SK-N-SH treated with all-trans-retinoic acid at 6 μM for 48 hours (cell line): ENCODE data around the gene GLRX2.

Experiments
- CREB5 ChIP-seq: fragments of 250-450 bp; sonication (Bioruptor Pico); IDR thresholded peaks from 2 replicates; pipeline ENCODE4 v1.5.1; 2020; ENCODE audit warnings: low read depth, mild to moderate bottlenecking, moderate library complexity
- CSDC2 ChIP-seq: fragments of 250-450 bp; sonication (Bioruptor Pico); IDR thresholded peaks from 2 replicates; pipeline ENCODE4 v1.5.0; 2020; ENCODE audit warnings: mild to moderate bottlenecking, moderate library complexity
- CSRNP3 ChIP-seq: fragments of 250-450 bp; sonication (Bioruptor Pico); IDR thresholded peaks from 2 replicates; pipeline ENCODE4 v1.5.1; 2021; ENCODE audit warnings: mild to moderate bottlenecking, moderate library complexity
- GLIS3 ChIP-seq: fragments of 250-450 bp; sonication (Bioruptor Pico); IDR thresholded peaks from 2 replicates; pipeline ENCODE4 v1.5.0; 2020; ENCODE audit warnings: mild to moderate bottlenecking, moderate library complexity
- PATZ1 ChIP-seq: fragments of 250-450 bp; sonication (Bioruptor Pico); IDR thresholded peaks from 2 replicates; pipeline ENCODE4 v1.8.0; 2020; ENCODE audit warnings: mild to moderate bottlenecking, moderate library complexity, borderline replicate concordance
- POU6F1 ChIP-seq: fragments of 250-450 bp; sonication (Bioruptor Pico); IDR thresholded peaks from 2 replicates; pipeline ENCODE4 v1.8.0; 2021; ENCODE audit warnings: low read depth, mild to moderate bottlenecking, moderate library complexity, borderline replicate concordance
- RARB ChIP-seq: fragments of 250-450 bp; sonication (Bioruptor Pico); IDR thresholded peaks from 2 replicates; pipeline ENCODE4 v1.8.0; 2021; ENCODE audit warnings: mild to moderate bottlenecking, moderate library complexity
- TOX ChIP-seq: fragments of 250-450 bp; sonication (Bioruptor Pico); IDR thresholded peaks from 2 replicates; pipeline ENCODE4 v1.8.0; 2021; ENCODE audit warnings: mild to moderate bottlenecking, moderate library complexity, borderline replicate concordance
- ZFP30 ChIP-seq: fragments of 450-650 bp; formaldehyde crosslinking; IDR thresholded peaks from 2 replicates; pipeline ENCODE4 v1.5.0; 2022; ENCODE audit warnings: mild to moderate bottlenecking, moderate library complexity
- ZNF565 ChIP-seq: fragments of 450-650 bp; formaldehyde crosslinking; conservative IDR thresholded peaks from 2 replicates; pipeline ENCODE4 v1.5.0; 2020; ENCODE audit warnings: low read depth, mild to moderate bottlenecking, moderate library complexity
- ZNF70 ChIP-seq: fragments of 450-650 bp; formaldehyde crosslinking; IDR thresholded peaks from 2 replicates; pipeline ENCODE4 v1.5.0; 2020; ENCODE audit warnings: mild to moderate bottlenecking, moderate library complexity

GRCh38 chr1:193060406-193060805, 44.8 kb downstream of the GLRX2 start:
- TF ChIP-seq TOX (CRISPR knock-in tag) (no peak), PATZ1 (CRISPR knock-in tag) (no peak), POU6F1 (CRISPR knock-in tag) (no peak), ZNF565 (CRISPR knock-in tag) (no peak), CREB5 (no peak), GLIS3 (CRISPR knock-in tag) (no peak), CSRNP3 (CRISPR knock-in tag) (no peak), CSDC2 (no peak), RARB (CRISPR knock-in tag) (no peak), ZNF70 (CRISPR knock-in tag) (no peak), ZFP30 (CRISPR knock-in tag) (no peak)
